Measurements from ENCODE around the gene MTMR6.
"Not testable (repeated sequence)": the region's sequence is repeated elsewhere in the genome, so short reads cannot be mapped to it uniquely, and the experiment has no call there.

Gene MTMR6

DNA sequence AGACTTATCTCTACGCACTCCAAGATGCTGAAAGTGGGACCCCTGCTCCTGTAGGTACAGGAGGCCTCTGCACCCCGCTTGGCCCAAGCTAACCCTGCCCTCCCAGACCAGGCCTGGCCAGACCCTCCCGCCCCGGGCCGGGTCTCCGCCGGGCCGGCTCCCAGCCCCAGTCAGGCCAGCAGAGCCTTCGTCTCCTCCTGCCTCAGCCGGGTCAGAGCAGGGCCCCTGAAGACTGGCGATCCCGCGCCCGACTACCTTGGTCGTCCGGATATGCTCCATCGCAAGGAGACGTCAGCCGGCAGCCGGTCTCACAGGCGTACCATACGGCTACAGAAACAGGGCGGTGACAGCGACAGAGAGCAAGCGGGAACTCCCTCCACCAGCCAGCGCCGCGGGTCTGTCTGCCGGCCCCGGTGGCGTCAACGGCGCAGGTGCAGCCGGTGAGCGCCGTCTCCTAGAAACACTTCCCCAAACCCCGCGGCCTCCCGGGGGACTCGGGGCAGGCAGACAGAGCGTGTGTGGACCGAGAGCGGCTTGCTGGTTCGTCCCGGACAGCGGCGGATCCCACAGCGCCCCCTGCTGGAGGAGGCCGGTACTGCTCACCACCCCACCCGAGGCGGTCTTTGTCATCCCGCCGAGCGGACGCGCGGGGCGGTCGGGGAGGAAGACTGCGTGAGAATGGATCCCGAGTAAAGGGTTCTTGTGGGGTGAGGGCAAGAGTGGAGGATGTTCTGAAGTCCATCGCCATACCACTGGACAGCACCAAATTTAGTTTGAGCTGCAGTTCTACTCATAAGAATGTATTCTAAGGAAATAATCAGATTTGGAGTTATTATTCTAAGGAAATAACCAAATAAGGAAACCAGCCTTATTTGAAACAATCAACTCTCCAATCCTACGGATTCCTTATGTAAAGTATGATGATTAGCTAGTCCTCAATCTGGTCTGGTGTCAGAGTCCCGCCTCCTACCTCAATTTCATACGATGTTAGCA lies at the start of gene MTMR6:
Gene MTMR6 (minus strand): TSS at position 520 of the 993 bp plus-strand sequence. CDS start 241 bp downstream, at position 279.
- peak; percentile 77 for DNase-seq

DNA sequence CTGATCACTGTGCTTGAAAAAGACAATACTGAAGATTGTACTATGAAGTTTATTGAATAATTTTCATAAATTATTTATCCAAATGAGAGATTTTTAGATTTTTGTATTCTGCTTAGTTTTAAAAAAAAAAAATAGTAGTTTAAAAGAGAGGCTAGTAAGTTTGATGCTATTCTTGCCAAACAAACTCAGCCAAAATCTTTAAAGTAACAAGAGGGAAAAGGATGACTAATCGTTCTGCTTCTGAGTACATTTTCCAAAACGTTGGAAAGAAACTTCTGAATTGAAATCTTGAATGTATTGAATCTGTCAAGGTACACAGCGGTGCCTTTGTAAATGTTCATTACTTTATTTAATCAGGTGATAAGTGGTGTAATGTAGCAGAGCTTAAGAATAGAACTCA lies 48.6 kb upstream of the MTMR6 start:
- no peak for DNase-seq

DNA sequence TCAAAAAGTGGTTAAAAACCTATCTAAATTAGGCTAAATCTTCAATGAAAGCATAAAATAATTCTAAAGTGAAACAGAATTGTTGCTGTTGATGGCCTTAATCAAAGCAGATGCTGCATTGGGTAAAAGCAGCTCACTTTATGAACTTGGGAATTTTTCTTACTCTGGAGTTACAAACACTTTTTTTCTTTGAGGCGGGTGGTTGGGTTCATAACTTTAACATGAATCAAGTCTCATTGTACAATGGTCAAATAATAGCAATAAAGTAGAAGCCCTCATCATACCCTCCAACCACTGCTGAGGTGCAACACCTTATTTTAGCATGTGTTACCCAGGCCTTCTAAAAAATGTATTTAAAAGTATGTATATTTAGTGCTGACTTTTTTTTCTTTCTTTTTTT lies 43.3 kb upstream of the MTMR6 start:
- no peak for DNase-seq

DNA sequence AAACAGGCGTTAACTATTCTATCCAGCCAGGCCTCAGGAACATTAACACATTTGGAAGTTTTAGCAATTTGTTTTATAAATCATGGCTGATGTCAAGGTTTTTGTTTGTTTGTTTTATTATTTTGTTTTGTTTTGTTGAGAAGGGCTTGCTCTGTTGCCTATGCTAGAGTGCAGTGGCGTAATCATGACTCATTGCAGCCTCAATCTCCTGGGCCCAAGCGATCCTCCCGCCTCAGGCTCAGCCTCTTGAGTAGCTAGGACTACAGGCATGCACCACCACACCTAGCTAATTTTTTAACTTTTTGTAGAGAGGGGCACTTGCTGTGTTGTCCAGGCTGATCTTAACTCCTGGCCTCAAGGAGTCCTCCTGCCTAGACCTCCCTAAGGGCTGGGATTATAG lies 42.4 kb upstream of the MTMR6 start:
- no peak for DNase-seq

DNA sequence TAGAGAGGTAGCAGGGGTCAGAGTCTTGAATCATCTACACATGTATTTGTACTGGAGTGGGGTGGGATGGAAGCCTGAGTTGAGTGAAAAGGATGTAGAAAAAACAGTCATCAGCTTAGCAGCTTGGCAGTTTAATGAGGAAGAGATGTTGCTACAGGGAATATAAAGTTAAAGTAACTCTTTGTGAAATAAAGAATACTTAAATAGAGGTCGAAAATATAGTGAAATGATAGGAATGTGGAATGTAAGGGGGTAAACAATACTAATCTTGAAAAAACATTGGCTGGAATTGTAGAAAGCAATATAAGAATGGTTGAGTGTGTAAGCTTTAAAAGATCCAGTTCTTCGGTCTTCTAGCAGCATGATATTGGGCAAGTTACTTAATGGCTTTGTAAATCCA lies 36.8 kb upstream of the MTMR6 start:
- DNase-seq: no peak

DNA sequence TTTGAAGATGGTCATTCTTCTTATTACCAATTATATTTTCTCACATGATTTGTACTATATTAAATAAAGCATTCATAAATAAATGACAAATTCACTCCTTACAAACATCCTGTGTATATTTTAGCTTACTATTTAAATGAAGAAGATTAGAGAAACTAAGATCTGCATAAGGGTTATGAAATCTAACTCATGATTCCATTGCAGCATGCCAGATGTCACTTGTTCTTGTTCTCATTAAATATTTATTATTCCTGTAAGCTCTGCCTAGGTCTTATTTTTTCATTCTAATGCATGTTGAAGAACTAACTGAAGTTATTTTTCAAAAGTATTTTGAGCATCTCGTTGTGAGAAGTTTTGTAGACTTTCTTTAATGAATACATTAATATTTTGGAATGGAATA lies 32.5 kb upstream of the MTMR6 start:
- no peak for DNase-seq

DNA sequence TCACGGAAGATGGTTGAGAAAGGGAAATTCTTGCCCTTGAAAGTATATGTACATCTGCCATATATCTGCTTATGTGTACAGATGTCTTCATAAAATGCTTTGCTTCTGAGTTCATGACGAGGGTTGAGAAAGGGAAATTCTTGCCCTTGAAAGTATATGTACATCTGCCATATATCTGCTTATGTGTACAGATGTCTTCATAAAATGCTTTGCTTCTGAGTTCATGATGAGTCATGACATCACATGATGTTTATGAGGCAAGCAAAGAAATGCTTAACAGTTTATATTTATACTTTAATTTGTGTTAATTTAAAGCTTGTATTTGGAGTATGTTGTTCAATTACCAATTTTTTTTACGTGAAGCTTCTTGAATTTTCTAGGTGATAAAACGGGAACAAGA lies 31.7 kb upstream of the MTMR6 start:
- not testable (repeated sequence) for DNase-seq

DNA sequence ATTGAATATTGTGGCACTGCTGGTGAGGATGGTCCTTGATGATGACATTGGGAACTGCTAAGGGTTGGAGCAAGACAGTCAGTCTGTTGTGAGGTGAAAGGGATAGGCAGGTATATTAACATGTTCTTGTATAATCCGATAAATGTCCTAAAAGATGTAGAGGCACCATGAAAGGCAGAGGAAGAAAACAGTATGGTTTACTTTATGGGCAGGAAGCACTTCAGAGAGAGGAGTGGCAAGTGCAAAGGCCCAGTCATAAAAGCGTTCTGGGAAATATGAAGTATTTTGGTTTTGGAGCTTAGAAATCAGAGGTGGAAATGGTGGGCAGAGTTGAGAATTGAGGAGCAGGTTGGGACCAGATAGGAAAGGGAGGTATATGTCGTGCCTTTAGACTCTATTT lies 23.6 kb upstream of the MTMR6 start:
- no peak for DNase-seq

DNA sequence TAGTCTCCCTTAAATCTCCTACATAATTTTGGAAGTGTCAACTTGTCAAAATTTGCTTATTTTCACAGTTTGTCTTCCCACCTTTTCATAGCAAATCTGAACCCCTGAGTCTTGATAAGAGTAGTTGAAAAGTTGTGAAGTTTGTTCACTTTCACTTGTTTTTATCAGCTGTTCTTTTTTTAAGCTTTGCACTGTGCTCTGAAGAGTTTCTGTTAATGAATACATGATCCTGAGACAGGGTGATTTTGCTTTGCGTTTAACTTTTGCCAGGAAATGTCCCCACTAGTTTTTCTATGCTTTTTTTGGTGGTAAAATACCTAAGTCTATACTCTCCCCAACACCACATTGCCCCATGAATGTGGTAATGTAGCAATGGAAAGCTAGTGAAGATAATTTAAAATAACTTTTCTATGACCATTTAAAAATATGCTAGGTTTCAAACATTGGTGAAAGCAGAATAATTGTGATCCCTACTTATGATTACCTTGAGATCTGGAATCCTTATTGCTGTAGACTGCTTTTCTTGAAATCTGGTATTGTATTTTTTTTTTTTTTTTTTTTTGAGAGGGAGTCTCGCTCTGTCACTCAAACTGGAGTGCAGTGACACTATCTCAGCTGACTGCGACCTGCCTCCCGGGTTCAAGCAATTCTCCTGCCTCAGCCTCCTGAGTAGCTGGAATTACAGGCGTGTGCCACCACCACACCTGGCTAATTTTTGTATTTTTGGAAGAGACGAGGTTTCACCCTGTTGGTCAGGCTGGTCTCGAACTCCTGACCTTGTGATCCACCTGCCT lies 19.6 kb upstream of the MTMR6 start:
- no peak for DNase-seq

DNA sequence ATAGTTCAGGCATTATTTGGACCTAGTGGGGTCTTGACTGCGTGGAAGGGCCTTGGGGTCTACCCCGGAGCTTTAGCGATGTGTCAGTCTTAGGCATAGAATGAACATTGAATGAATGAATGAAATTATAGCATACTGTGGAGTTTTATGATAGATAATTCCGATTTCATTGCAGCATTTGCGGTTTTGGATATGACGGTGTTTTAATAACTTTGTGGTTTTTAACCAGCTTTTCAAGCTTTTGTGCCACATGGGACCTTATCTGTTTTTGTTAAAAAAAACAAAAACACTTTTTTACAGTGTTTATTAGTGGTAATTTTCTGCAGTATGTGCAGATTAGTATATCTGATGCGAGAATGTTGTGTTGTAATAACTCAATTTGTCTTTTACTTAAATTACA lies 14.8 kb upstream of the MTMR6 start:
- DNase-seq: no peak

DNA sequence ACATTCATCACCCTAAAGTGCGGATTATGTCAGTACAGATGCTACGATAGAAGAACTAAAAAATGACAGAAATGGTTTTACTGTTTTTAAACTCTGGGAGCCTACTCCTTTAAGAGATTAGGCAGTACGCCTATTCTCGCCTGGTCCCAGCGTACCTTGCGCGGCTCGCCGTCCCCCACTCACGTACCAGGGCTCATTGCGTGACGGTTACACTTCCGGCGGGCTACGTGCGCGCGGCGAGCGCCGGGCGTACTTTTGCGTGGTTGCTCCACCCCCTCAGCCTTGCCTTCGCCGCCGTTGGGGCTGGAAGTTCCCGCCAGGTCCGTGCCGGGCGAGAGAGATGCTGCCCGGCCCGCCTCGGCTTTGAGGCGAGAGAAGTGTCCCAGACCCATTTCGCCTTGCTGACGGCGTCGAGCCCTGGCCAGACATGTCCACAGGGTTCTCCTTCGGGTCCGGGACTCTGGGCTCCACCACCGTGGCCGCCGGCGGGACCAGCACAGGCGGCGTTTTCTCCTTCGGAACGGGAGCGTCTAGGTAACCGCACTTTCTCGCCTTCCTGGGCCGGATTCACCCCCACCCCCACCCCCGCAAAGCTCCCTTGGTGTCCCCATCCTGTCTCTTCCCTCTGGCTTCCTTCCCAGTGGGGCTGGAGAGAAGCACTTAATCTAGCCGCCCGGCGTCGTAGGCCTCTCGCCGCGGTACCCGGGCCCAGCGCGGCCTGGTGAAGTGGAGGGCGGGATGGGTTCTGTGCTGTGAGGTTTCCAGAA lies 14.2 kb upstream of the MTMR6 start, which contains the start of gene NUP58:
Gene NUP58 (plus strand): TSS at position 279 of the 767 bp plus-strand sequence. CDS start 149 bp downstream, at position 428.
- DNase-seq: peak; percentile 64

DNA sequence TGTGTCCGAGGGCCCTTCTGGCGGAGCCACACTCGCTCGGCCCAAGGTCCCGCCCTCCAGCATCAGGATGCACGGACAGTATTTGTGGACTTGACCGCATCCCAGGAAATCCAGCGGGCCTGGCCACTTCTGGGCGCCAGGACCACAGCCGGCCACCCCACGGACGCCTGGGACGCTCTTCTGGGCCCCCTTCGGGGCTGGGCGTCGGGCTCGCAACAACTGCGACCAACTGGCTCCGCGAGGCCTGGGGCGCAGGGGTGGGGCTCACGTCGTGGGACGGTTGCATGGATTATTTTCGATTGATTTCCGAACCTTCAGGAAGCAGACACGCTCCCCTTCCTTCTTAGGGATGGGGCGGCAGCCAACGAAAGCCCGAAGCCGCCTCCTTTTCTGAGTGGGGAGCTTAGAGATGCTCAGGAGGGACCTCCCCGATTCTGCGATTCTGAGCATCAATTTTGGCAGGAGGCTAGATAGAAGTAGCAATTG lies 13.6 kb upstream of the MTMR6 start:
- DNase-seq: no peak

DNA sequence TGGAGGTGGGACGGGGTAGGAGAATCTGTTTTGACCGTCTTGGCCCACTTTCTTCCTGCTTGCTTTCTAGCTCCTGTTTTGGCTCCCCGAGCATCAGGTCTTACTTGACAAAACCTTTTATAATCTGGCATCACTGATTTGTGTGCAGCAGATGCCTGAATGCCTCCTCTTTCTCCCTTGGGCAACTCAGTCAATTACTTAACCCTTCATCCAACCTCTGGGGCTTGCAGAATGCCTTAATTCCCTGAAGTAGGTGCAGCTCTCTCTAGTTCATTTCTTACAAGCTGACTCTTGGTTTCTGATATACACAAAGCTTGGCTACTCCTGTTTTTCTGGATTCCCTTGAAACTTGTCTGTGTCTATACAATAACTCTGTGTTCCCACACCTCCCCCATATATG lies 8.4 kb upstream of the MTMR6 start:
- no peak for DNase-seq

DNA sequence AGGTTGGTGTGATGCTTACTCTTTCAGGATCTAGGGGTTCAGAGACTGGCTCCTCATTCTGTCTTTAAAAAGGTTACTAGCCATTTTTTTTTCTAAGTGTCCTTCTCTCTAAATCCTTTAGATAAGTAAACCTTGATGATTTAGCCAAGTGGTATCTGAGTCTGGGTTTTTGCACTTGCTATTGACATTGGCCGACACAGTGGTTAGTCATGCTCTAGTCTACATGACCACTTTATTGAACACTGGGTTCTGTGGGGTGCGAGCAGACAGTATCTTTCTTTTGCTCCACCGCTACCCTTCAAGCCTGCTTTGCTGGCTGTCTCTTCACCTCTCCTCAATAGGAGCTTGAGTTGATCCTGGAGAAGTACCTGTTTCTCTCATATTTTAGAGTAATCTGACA lies 7.9 kb upstream of the MTMR6 start:
- DNase-seq: no peak

DNA sequence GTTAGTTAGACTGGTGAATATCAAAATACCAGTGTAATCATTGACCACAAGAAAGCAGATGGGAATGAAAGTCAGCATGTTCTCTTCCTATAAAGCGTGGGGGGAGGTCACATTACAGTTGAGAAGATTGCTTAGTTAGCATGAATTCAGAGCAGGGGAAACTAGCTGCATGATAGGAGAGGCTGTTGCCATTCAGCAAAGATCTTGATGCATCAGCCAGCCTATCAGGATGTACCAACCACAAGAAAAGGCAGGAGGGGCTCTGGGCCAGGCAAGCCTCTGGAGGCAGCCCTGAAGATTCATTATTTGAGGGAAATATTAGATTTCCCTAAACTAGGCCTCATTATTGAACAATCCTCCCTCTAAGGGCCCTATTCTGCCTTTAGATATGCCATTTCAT lies 5.0 kb upstream of the MTMR6 start:
- DNase-seq: no peak

DNA sequence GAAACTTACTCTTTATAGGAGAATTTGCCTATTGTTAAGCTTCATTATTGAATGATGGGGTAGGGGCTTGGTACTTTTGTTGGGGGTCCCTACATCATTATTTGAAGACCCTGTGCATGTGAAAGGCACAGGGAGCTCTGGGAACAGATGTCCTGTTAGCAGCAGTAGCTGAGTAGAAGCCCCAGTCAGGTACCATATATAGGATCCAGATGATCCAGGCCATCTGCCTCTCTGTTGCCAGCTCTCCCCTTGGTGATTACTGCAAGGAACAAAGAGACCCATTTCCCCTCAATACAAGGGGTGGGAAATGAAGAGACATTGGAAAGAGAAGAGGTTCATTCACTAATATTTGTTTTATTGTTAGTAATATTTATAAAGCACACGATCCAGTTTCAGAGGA lies 4.4 kb upstream of the MTMR6 start:
- DNase-seq: no peak

DNA sequence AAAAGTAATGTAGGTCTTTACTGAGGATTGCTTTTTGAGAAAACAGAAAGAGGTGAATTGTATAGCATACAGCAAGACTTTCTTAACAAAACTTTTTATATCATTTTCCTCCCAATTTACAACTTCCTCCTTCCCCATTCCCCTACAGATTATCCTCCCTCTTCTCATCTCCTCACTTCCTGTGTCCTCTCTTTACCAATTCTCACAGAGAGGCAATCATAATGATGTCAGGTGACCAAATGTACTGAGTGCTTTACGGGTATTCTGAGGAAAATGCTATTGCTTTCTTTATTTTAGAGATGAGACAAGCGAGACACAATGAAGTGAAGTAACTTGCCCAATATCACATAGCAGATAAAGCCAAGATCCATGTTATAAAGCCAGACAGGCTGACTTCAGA lies 1.7 kb upstream of the MTMR6 start:
- DNase-seq: no peak

DNA sequence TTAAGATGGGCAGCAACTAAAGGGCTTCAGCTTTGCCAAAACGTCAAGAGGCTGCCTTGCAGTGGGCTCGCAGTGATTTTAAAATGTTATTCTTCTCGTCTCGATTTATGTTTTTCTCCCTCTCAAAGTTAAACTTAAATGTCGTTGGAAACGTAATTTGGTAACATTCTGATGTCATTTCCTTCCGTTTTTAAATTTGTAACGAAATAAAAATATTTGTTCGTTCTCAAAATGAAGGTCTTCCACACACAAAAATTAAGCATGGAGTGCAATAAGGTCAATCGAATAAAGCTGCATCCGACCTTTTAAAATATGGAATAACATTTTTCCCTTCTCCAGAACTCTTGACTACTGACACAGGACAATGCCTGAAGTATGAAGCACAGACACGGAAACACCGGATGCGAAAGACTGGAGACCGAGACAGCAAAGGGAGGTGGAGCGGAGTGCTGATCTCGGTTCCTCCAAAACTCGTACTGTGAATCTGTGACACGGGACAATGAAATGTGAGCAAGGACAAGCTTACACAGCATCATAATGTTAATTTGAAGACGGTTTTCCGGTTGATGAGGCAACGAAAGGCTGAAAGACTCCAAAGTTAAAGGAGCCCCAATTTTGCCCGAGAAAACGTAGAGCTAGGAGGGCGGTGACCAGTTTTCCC lies 850 bp downstream of the MTMR6 start:
- DNase-seq: no peak

DNA sequence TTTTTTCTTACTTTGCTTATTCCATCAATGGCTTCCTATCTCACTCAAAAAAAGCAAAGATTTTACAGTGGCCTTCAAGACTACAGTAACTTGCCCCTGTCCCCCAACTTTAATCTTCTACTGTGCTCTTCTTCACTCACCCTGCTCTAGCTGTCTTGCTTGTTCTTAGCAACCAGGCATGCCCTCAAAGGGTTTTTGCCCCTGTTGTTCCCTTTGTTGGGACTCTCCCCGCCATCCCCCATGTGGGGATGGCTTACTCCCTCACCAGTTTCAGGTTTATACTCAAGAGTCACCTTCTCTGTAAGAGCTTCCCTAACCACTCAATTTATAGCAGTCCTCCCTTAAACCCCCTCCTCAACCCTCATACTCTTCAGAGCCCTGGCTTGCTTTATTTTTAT lies 5.4 kb downstream of the MTMR6 start:
- DNase-seq: no peak

DNA sequence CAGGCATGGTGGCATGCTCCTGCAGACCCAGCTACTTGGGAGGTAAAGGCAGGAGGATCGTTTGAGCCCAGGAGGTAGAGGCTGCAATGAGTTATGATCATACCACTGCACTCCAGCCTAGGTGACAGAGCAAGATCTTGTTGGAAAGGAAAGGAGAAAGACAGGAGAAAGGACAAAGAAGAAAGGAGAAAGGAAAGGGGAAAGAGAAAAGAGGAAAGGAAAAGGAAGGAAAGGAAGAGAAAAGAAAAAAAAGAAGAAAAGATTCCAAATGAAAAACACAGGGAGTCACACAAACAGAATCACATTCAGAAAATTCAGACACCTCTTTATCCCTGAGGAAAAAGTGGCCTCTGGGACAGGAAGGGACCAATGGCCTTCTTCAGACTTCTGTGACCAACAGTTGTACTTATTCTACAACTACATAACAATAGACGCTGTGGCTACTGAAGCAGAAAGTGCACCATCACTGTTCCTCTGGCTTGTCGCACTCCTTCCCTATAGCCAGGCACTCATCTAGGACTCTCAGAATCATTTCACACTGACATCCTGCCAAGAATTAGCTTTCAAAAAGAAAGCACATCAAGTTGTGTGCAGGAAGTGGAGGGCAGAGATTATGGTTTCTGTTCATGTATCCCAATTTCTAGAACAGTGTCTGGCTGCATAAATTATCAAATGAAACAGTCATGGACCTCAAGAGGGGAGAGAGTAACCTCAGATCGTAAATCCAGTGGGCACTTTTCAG lies 5.9 kb downstream of the MTMR6 start:
- DNase-seq: no peak

DNA sequence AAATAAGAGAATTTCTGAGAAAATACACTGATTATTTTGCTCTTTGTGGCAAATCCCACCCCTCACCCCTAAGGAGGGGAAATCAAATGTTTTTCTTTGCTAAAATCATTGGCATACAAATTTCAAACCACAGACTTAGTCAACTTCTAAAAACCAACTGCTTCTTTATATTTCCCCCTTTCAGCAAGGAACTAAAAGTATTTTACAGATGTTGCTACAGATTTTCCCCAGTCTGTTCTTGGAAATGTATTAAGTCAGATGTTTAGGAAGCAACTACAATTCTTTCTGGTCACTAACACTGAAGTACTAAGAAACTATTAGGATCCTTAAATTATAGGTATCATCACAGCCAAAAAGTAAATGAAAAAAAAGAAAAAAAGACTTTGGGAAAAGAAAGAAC lies 6.9 kb downstream of the MTMR6 start:
- no peak for DNase-seq

DNA sequence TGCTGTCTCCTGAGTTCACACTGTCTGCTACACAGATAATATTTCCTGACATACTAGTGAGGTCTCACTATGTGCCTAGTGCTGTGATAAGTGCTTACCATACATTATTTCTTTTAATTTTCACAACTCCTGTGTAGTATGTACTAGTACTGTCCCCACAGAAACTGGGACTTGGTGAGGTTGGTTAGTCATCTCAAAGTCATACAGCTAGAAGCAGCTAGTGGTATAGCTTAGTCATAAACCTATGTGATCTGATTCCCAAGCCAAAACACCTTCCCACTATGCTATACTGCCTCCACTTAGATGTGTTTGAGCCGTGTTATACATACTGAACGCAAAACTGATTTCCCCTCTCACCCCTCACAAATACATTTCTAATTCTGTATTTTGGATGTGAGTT lies 10.5 kb downstream of the MTMR6 start:
- no peak for DNase-seq

Measured in SHP77 treated with DMSO at 0.1 percent for 48 hours (cell line).